ENCODE data around the gene TFR2. TPM values are rescaled to one million over a fixed set of nuclear protein-coding genes. Genes with fewer than 3 reads are reported as not detected.

The TFR2 gene
- total and polyA plus RNA-seq, 11 donors = 0.08 to 0.59 (median 0.40) TPM; not detected in 5

- ATAC-seq = no peak
- intact Hi-C loops (cut with DNase I) = loop anchor here in 6 of 10 donors (5.0 to 10.0 kb wide), 6 partner anchors 62 to 209 kb away; partner anchors contain the start of genes FBXO24 (in 2 of the 6), LRCH4 (in 2 of the 6) and MOSPD3 (in 1 of the 6)
- H3K27ac ChIP-seq = peak overlapping the region; percentile 88 to 100 (median 98)
These were observed 35.4 kb upstream of the TFR2 start for GRCh38 chr7:100676501-100677306.

GRCh38 chr7:100675581-100676350 lies 34.4 kb upstream of the TFR2 start:
- Histone ChIP-seq H3K36me3 (peaks cover 0 to 44% (median 41%) of the 10 kb centered on the region in 9 donors), H3K27me3 (no peaks in the 10 kb centered on the region), H3K9me3 (no peaks in the 10 kb centered on the region), H3K4me1 (peaks cover 0 to 51% (median 17%) of the 10 kb centered on the region in 12 donors), H3K4me3 (peak overlapping the region; percentile 79 to 100 (median 96)), H3K27ac (peak overlapping the region; percentile 88 to 100 (median 98))
- WGBS, 4 donors = 2 to 6% (median 3%) methylated on average over 44 to 59 of the region's 59 CpGs
- TF ChIP-seq POLR2A (IDR thresholded peaks at IDR 0.05) (peak in 1 of 2 donors; percentile 25), CTCF (IDR thresholded peaks at IDR 0.05) (no peak)
- intact Hi-C loops (cut with DNase I) = loop anchor here in 6 of 10 donors (5.0 to 10.0 kb wide), 6 partner anchors 61 to 208 kb away; partner anchors contain the start of genes FBXO24 (in 2 of the 6), LRCH4 (in 2 of the 6) and MOSPD3 (in 1 of the 6)
- DNase-seq (peak; percentile 87 to 92 (median 89)), ATAC-seq (peak; percentile 1 to 52 (median 20))

More at GRCh38 chr7:100676501-100677306, 35.4 kb upstream of the TFR2 start:
- peak overlapping the region in 11 of 12 donors; percentile 79 to 100 (median 96) for H3K4me3 ChIP-seq
- H3K4me1 ChIP-seq = peaks cover 0 to 51% (median 17%) of the 10 kb centered on the region in 12 donors
- H3K36me3 ChIP-seq = peaks cover 0 to 53% (median 49%) of the 10 kb centered on the region in 9 donors
- peak in 1 of 5 donors; percentile 63 for DNase-seq
- TF ChIP-seq POLR2A (IDR thresholded peaks at IDR 0.05) (no peak), CTCF (IDR thresholded peaks at IDR 0.05) (no peak)
- no peaks in the 10 kb centered on the region for H3K27me3 ChIP-seq
- H3K9me3 ChIP-seq = no peaks in the 10 kb centered on the region
- 80 to 84% (median 83%) methylated on average over 18 to 23 of the region's 23 CpGs for WGBS, 4 donors

- Histone ChIP-seq H3K27me3 (no peaks in the 10 kb centered on the region), H3K4me3 (peak overlapping the region; percentile 79 to 100 (median 96)), H3K27ac (peak overlapping the region; percentile 88 to 100 (median 98)), H3K36me3 (peaks cover 0 to 38% (median 35%) of the 10 kb centered on the region in 9 donors), H3K4me1 (peaks cover 0 to 51% (median 17%) of the 10 kb centered on the region in 12 donors), H3K9me3 (no peaks in the 10 kb centered on the region)
- ATAC-seq (no peak), DNase-seq (no peak)
- no peak for TF ChIP-seq CTCF (IDR thresholded peaks at IDR 0.05)
- no peak for TF ChIP-seq POLR2A (IDR thresholded peaks at IDR 0.05)
- 0 to 2% (median 0%) methylated on average over 8 to 46 of the region's 46 CpGs for WGBS, 4 donors
- intact Hi-C loops (cut with DNase I) = loop anchor here in 6 of 10 donors (5.0 to 10.0 kb wide), 6 partner anchors 60 to 208 kb away; partner anchors contain the start of genes FBXO24 (in 2 of the 6), LRCH4 (in 2 of the 6) and MOSPD3 (in 1 of the 6)
These were observed 33.7 kb upstream of the TFR2 start for GRCh38 chr7:100675105-100675451.

Data from heart left ventricle (tissue), 16 donors.